Suprapubic skin (tissue), 4 donors: ENCODE results near the gene LRRC70. TPM values are rescaled to one million over a fixed set of nuclear protein-coding genes. Genes with fewer than 3 reads are reported as not detected.

ENCODE experiments used
- DNase-seq, 2 donors: peaks; one replicate each; pipeline ENCODE4 v3.0.0-alpha.2; 2019; ENCODE audit warnings: low spot score in 2 of 2
- H3K27ac ChIP-seq: fragments of 200-600 bp; sonication (generic); one replicate; pipeline ENCODE4 v1.5.1; 2019
- H3K27me3 ChIP-seq: fragments of 200-600 bp; sonication (generic); one replicate; pipeline ENCODE4 v1.5.1; 2019
- H3K36me3 ChIP-seq: fragments of 200-600 bp; sonication (generic); one replicate; pipeline ENCODE4 v1.5.1; 2019
- H3K4me1 ChIP-seq: fragments of 200-600 bp; sonication (generic); one replicate; pipeline ENCODE4 v1.5.1; 2019
- H3K4me3 ChIP-seq: fragments of 200-600 bp; sonication (generic); one replicate; pipeline ENCODE4 v1.5.1; 2019; ENCODE audit warnings: mild to moderate bottlenecking
- H3K9me3 ChIP-seq: fragments of 200-600 bp; sonication (generic); one replicate; pipeline ENCODE4 v1.5.1; 2019
- EP300 ChIP-seq: sonication (generic); formaldehyde crosslinking; IDR thresholded peaks from one replicate; pipeline ENCODE4 v1.6.1; 2017; ENCODE audit warnings: antibody characterized with exemption
- POLR2A ChIP-seq, 2 donors: fragments of 450-650 bp; IDR thresholded peaks; one replicate each; pipeline ENCODE4 v1.6.1; 2017; ENCODE audit warnings: antibody characterized with exemption in 2 of 2, mild to moderate bottlenecking in 2 of 2, moderate library complexity in 2 of 2
- POLR2AphosphoS5 ChIP-seq, 3 donors: sonication (generic); formaldehyde crosslinking; IDR thresholded peaks; one replicate each; pipeline ENCODE4 v1.6.1; 2017; ENCODE audit warnings: antibody characterized with exemption in 3 of 3
- WGBS: methylation state at CpG from one replicate; pipeline ENCODE4 v1.1.5; 2018; 5-methylcytosine and 5-hydroxymethylcytosine counted together
- total RNA-seq, 4 donors: library from RNA; depleted of rRNA; stranded (reverse); fragments of >200 nt; gene quantifications; one replicate each; pipeline ENCODE4 v1.1.0, GENCODE V29; 2016
- TF ChIP-seq, protein P1 (sequence below), 2 donors: fragments of 200-600 bp in 1 of 2; fragments of 450-650 bp in 1 of 2; sonication (generic) in 1 of 2; IDR thresholded peaks; one replicate each; pipeline ENCODE4 v1.5.1; 2016 to 2019; ENCODE audit warnings: antibody characterized with exemption in 2 of 2, mild to moderate bottlenecking in 1 of 2, moderate library complexity in 1 of 2

Gene LRRC70
- total RNA-seq, 4 donors from 2014 or later = 1.8 to 6.1 (median 2.9) TPM

DNA sequence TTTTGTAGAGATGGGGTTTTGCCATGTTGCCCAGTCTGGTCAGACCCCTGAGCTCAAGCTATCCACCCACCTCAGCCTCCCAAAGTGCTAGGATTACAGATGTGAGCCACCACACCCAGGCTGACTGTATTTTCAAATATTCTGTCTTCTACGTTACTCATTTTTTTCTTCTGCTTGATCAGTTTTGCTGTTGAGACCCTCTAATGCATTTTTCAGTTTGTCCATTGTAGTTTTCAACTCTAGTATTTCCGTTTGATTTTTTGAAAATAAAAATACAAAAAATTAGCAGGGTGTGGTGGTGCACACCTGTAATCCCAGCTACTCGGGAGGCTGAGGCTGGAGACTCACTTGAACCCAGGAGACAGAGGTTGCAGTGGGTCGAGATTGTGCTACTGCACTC is 10.5 kb upstream of the LRRC70 start:
- over 99% methylated on average over 4 of the region's 4 CpGs for WGBS
- TF ChIP-seq EP300 = no peak
- Histone ChIP-seq H3K4me3 (no peak overlapping the region), H3K27me3 (no peaks in the 10 kb centered on the region), H3K27ac (no peak overlapping the region), H3K36me3 (peaks cover 21% of the 10 kb centered on the region), H3K9me3 (no peaks in the 10 kb centered on the region), H3K4me1 (no peaks in the 10 kb centered on the region)
- DNase-seq = no peak

DNA sequence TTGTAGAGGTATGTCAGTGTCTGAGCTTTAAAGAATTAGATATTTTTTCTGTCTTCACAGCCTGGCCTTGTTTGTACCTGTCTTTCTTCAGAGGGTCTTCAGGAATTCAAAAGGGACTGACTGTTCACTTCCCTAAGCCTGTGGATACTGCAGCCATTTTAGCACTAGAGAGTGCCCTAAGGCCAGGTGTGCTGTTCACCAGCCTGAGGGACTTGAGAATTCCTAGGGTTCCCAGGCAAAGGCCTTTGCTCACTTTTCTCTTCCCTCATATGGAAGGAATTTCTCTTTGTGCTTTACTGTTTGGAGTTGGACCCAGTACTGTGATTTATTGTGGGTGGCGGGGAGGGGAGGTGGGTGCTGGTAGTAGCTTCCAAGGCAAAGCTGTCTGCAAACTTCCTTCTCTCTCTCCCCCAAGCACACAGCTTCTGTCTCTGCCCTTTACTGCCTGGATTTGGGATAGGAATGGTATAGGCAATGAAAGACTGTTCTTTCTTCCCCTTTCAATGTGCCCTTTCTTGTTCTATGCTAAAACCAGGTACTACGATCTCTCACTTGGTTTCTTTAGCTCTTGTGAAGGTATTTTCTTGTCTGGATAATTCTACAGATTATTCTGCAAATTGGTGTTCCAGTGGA is 9.7 kb upstream of the LRRC70 start:
- H3K27me3 ChIP-seq = no peaks in the 10 kb centered on the region
- WGBS = 91% methylated on average over 2 of the region's 2 CpGs
- H3K36me3 ChIP-seq = peaks cover 21% of the 10 kb centered on the region
- H3K4me3 ChIP-seq = no peak overlapping the region
- no peaks in the 10 kb centered on the region for H3K9me3 ChIP-seq
- DNase-seq = no peak
- TF ChIP-seq EP300 = no peak
- TF ChIP-seq POLR2A (IDR thresholded peaks at IDR 0.05) = no peak
- no peak for TF ChIP-seq POLR2AphosphoS5 (IDR thresholded peaks at IDR 0.05)
- TF ChIP-seq, protein P1, sequence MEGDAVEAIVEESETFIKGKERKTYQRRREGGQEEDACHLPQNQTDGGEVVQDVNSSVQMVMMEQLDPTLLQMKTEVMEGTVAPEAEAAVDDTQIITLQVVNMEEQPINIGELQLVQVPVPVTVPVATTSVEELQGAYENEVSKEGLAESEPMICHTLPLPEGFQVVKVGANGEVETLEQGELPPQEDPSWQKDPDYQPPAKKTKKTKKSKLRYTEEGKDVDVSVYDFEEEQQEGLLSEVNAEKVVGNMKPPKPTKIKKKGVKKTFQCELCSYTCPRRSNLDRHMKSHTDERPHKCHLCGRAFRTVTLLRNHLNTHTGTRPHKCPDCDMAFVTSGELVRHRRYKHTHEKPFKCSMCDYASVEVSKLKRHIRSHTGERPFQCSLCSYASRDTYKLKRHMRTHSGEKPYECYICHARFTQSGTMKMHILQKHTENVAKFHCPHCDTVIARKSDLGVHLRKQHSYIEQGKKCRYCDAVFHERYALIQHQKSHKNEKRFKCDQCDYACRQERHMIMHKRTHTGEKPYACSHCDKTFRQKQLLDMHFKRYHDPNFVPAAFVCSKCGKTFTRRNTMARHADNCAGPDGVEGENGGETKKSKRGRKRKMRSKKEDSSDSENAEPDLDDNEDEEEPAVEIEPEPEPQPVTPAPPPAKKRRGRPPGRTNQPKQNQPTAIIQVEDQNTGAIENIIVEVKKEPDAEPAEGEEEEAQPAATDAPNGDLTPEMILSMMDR (IDR thresholded peaks at IDR 0.05) = no peak
- H3K4me1 ChIP-seq = no peaks in the 10 kb centered on the region
- no peak overlapping the region for H3K27ac ChIP-seq

DNA sequence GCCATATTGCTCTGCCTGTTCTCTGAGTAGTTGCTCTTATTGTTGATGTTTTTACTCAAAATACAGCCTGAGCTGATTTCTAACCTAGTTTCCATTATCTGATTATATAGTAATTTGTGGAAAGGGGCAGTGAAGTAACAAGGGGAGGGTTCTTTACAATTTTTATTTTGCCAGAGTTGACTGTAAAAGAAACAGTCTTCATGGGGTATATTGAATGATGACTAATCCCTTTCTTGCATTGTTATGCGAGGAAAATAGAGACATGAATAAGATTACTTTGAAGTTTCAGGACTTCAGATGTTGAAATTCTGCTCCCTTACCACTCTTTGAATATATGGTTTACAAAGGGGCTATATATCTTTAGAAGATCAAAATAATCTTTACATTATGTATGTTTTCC is 9.1 kb upstream of the LRRC70 start:
- H3K36me3 ChIP-seq = peaks cover 21% of the 10 kb centered on the region
- H3K27me3 ChIP-seq = no peaks in the 10 kb centered on the region
- no peak overlapping the region for H3K27ac ChIP-seq
- 74% methylated on average over 1 of the region's 1 CpG for WGBS
- no peak overlapping the region for H3K4me3 ChIP-seq
- H3K4me1 ChIP-seq = no peaks in the 10 kb centered on the region
- no peaks in the 10 kb centered on the region for H3K9me3 ChIP-seq
- TF ChIP-seq EP300 (no peak), POLR2AphosphoS5 (IDR thresholded peaks at IDR 0.05) (no peak), POLR2A (IDR thresholded peaks at IDR 0.05) (no peak)
- TF ChIP-seq, protein P1 (IDR thresholded peaks at IDR 0.05) = no peak
- no peak for DNase-seq

DNA sequence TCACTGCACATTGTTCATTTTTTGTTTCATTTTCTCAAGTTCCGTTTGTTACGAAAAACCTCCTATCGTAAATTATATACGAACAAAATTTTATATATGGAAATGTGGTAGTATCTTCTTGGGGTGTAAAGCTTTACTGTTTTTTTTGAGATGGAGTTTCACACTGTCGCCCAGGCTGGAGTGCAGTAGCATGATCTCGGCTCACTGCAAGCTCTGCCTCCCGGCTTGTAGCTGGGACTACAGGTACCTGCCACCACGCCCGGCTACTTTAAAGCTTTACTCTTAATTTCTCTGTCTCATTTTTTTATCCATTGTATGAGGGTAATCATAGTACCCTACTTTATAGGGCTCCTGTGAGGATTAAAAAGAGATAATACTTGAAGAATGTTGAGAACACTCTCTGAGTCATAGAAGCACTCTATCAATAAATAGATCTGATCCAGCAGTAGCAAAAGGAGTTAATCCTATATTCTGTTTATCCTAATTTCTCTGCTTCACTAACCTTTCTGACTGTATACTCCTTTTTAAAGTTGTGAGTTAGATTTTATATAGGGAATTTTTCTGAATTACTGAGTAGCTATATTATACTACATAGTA is 5.6 kb upstream of the LRRC70 start:
- no peak for DNase-seq
- peaks cover 5% of the 10 kb centered on the region for H3K36me3 ChIP-seq
- H3K4me3 ChIP-seq = no peak overlapping the region
- WGBS = 86% methylated on average over 9 of the region's 9 CpGs
- no peaks in the 10 kb centered on the region for H3K27me3 ChIP-seq
- no peak overlapping the region for H3K27ac ChIP-seq
- no peaks in the 10 kb centered on the region for H3K9me3 ChIP-seq
- TF ChIP-seq POLR2AphosphoS5 (IDR thresholded peaks at IDR 0.05) = no peak
- no peaks in the 10 kb centered on the region for H3K4me1 ChIP-seq

DNA sequence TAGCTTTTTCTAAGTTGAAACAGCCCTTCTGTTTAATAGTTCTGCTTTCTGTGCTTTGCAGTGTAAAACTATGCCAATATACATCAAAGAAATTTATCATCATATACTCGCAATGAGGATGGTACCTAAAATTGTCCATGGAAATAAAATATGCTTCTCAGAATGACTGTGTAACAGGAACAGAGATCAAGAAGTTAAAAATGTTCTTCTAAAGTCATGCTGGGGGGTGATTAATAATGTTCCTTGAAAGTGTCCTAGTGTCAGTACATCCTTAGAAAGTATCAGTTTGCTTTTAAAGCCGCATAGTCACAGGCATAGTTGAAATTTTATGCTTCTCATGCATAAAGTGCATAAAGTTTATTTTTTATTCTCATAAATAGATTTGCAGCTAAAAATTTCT is 4.0 kb upstream of the LRRC70 start:
- Histone ChIP-seq H3K4me3 (no peak overlapping the region), H3K27me3 (no peaks in the 10 kb centered on the region), H3K4me1 (no peaks in the 10 kb centered on the region), H3K27ac (no peak overlapping the region), H3K36me3 (peaks cover 4% of the 10 kb centered on the region), H3K9me3 (no peaks in the 10 kb centered on the region)
- 92% methylated on average over 2 of the region's 2 CpGs for WGBS
- no peak for DNase-seq
- TF ChIP-seq, protein P1 (IDR thresholded peaks at IDR 0.05) = no peak
- no peak for TF ChIP-seq POLR2A (IDR thresholded peaks at IDR 0.05)
- no peak for TF ChIP-seq POLR2AphosphoS5 (IDR thresholded peaks at IDR 0.05)

DNA sequence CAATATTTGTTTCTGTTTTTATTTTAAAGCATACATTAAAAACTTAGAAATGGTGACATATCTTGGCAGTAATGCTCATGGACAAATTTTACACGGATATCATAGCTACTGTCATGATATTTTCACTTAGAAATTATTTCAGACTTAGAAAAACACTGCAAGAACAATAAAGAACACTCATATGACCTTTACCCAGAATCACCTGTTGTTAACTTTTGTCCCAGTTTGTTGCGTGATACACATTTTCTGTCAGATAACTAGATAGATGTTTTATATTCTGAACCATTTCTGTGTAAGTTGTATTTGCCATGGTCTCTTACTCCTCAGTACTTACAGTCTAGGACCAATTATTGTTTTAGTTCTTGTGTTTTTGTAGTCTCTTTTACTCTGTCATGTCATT is 3.6 kb upstream of the LRRC70 start:
- Histone ChIP-seq H3K4me3 (no peak overlapping the region), H3K36me3 (peaks cover 4% of the 10 kb centered on the region), H3K9me3 (no peaks in the 10 kb centered on the region), H3K27ac (no peak overlapping the region), H3K4me1 (no peaks in the 10 kb centered on the region), H3K27me3 (no peaks in the 10 kb centered on the region)
- WGBS = 78% methylated on average over 2 of the region's 2 CpGs
- DNase-seq = no peak
- TF ChIP-seq POLR2A (IDR thresholded peaks at IDR 0.05) = no peak
- no peak for TF ChIP-seq EP300
- TF ChIP-seq POLR2AphosphoS5 (IDR thresholded peaks at IDR 0.05) = no peak
